Pulmonary artery endothelial cell (primary cell): Measurements from ENCODE around the gene CTSD. TPM values are rescaled to one million over a fixed set of nuclear protein-coding genes. Genes with fewer than 3 reads are reported as not detected.

Experiments
- DNase-seq: peaks from one replicate; pipeline ENCODE4 v3.0.0-alpha.2; 2011; ENCODE audit warnings: low read depth, low spot score
- total RNA-seq: library from RNA; depleted of rRNA; stranded (reverse); fragments of >200 nt; gene quantifications from 2 replicates; pipeline ENCODE4 v1.2.3, GENCODE V29; 2014

Gene CTSD
- total RNA-seq, 1 donor from 2014 or later = 73.0 TPM

- DNase-seq = no peak
Observed at GRCh38 chr11:1745701-1746320, 17.9 kb downstream of the CTSD start.

- no peak for DNase-seq
Observed at GRCh38 chr11:1744891-1745700, 18.6 kb downstream of the CTSD start.

- DNase-seq = no peak
Observed at GRCh38 chr11:1744137-1744886, 19.4 kb downstream of the CTSD start.

GRCh38 chr11:1743585-1744136, 20.1 kb downstream of the CTSD start:
- DNase-seq = no peak

GRCh38 chr11:1742869-1743584, 20.7 kb downstream of the CTSD start:
- no peak for DNase-seq

GRCh38 chr11:1742371-1742770, 21.4 kb downstream of the CTSD start:
- DNase-seq = no peak

GRCh38 chr11:1741741-1742140, 22.0 kb downstream of the CTSD start:
- no peak for DNase-seq

GRCh38 chr11:1740786-1741530, 22.8 kb downstream of the CTSD start:
- no peak for DNase-seq

- DNase-seq = no peak
Observed at GRCh38 chr11:1739576-1739975, 24.2 kb downstream of the CTSD start.

GRCh38 chr11:1738380-1738779, 25.3 kb downstream of the CTSD start:
- no peak for DNase-seq

- DNase-seq = no peak
Observed at GRCh38 chr11:1737080-1737757, 26.5 kb downstream of the CTSD start.

GRCh38 chr11:1736447-1736992, 27.2 kb downstream of the CTSD start:
- DNase-seq = no peak

- DNase-seq = no peak
Observed at GRCh38 chr11:1735271-1735670, 28.5 kb downstream of the CTSD start.

- no peak for DNase-seq
Observed at GRCh38 chr11:1734641-1735081, 29.1 kb downstream of the CTSD start.

GRCh38 chr11:1733716-1734640, 29.7 kb downstream of the CTSD start:
- no peak for DNase-seq

- no peak for DNase-seq
Observed at GRCh38 chr11:1733009-1733715, 30.6 kb downstream of the CTSD start.

- DNase-seq = no peak
Observed at GRCh38 chr11:1732418-1733008, 31.2 kb downstream of the CTSD start.
